ENCODE data around the gene S1PR5.

S1PR5 gene

GRCh38 chr19:10565567-10566407, 48.5 kb upstream of the S1PR5 start, which contains the start of gene KRI1:
Gene KRI1 (minus strand): TSS chr19:10566010. CDS start chr19:10565999, 11 bp downstream.
- H3K27ac ChIP-seq (replicated peaks; ENCODE audit: low read length) = peak within 1 kb of the TSS; percentile 87

GRCh38 chr19:10565028-10565566, 47.9 kb upstream of the S1PR5 start:
- peak overlapping the region; percentile 86 for H3K4me2 ChIP-seq (ENCODE audit: insufficient read depth, low read length, poor library complexity, severe bottlenecking)
- peaks cover 0 to 18% (median 4%) of the 10 kb centered on the region in 3 experiments for H3K27me3 ChIP-seq (ENCODE audit: control insufficient read depth in 3 of 3, insufficient read depth in 3 of 3, low read depth in 1 of 3, low read length in 3 of 3)
- no peak overlapping the region for H3K4ac ChIP-seq (ENCODE audit: low read length)
- H3K14ac ChIP-seq (ENCODE audit: low read length) = peak overlapping the region; percentile 89
- WGBS, 2 donors (ENCODE audit: extremely low coverage in 2 of 2, insufficient read length in 2 of 2, insufficient replicate concordance in 1 of 2) = no CpG with 5 or more reads among the region's 10 CpGs
- peak overlapping the region; percentile 96 for H2AK5ac ChIP-seq (ENCODE audit: low read depth, low read length)
- DNase-seq (ENCODE audit: low spot score) = peak; percentile 41
- peaks cover 7% of the 10 kb centered on the region for H3K79me1 ChIP-seq (ENCODE audit: low read depth, low read length)
- no peak overlapping the region for H3K23ac ChIP-seq (ENCODE audit: low read depth, low read length, poor library complexity)
- H3K27ac ChIP-seq (replicated peaks; ENCODE audit: low read length) = peak overlapping the region; percentile 87
- peak overlapping the region; percentile 89 for H2BK15ac ChIP-seq (ENCODE audit: low read length)
- peak overlapping the region; percentile 94 for H2AFZ ChIP-seq (ENCODE audit: low read length)
- peak overlapping the region; percentile 98 for H3K9ac ChIP-seq (ENCODE audit: low read depth, low read length, poor library complexity)
- H4K91ac ChIP-seq (ENCODE audit: low read depth, low read length, poor library complexity) = no peak overlapping the region
- no peak overlapping the region for H4K8ac ChIP-seq (ENCODE audit: low read depth, low read length)
- H3K4me1 ChIP-seq (ENCODE audit: control insufficient read depth in 2 of 2, insufficient read depth in 1 of 2, low read depth in 1 of 2, low read length in 2 of 2) = peaks cover 10 to 14% of the 10 kb centered on the region in 2 donors
- H3K18ac ChIP-seq (ENCODE audit: low read length) = peak overlapping the region; percentile 98
- peaks cover 0 to 2% of the 10 kb centered on the region in 2 donors for H3K9me3 ChIP-seq (replicated peaks in 1 of 2; ENCODE audit: control insufficient read depth in 2 of 2, insufficient read depth in 1 of 2, low read depth in 1 of 2, low read length in 2 of 2)
- peak overlapping the region; percentile 85 to 94 for H3K4me3 ChIP-seq (ENCODE audit: low read length in 2 of 2)
- H2BK120ac ChIP-seq (ENCODE audit: low read depth, low read length) = no peak overlapping the region
- no peak overlapping the region for H2BK12ac ChIP-seq (ENCODE audit: low read length)
- peaks cover 14 to 27% of the 10 kb centered on the region in 2 donors for H3K36me3 ChIP-seq (replicated peaks in 1 of 2; ENCODE audit: control insufficient read depth in 2 of 2, insufficient read depth in 2 of 2, low read length in 2 of 2)
- peak overlapping the region; percentile 39 for H2BK5ac ChIP-seq (ENCODE audit: low read length)

More at GRCh38 chr19:10565567-10566407, 48.5 kb upstream of the S1PR5 start, which contains the start of gene KRI1:
- Histone ChIP-seq H3K4ac (ENCODE audit: low read length) (no peak within 1 kb of the TSS), H3K9me3 (replicated peaks in 1 of 2; ENCODE audit: control insufficient read depth in 2 of 2, insufficient read depth in 1 of 2, low read depth in 1 of 2, low read length in 2 of 2) (no peaks in the 10 kb centered on the region), H2BK5ac (ENCODE audit: low read length) (peak within 1 kb of the TSS; percentile 39), H3K36me3 (replicated peaks in 1 of 2; ENCODE audit: control insufficient read depth in 2 of 2, insufficient read depth in 2 of 2, low read length in 2 of 2) (peaks cover 7 to 20% of the 10 kb centered on the region in 2 donors), H3K27me3 (ENCODE audit: control insufficient read depth in 3 of 3, insufficient read depth in 3 of 3, low read depth in 1 of 3, low read length in 3 of 3) (peaks cover 0 to 18% (median 4%) of the 10 kb centered on the region in 3 experiments), H3K79me1 (ENCODE audit: low read depth, low read length) (peaks cover 7% of the 10 kb centered on the region), H4K8ac (ENCODE audit: low read depth, low read length) (no peak within 1 kb of the TSS), H2BK12ac (ENCODE audit: low read length) (no peak within 1 kb of the TSS), H3K9ac (ENCODE audit: low read depth, low read length, poor library complexity) (peak within 1 kb of the TSS; percentile 98), H4K91ac (ENCODE audit: low read depth, low read length, poor library complexity) (no peak within 1 kb of the TSS), H3K4me3 (ENCODE audit: low read length in 2 of 2) (peak within 1 kb of the TSS; percentile 85 to 94), H2BK15ac (ENCODE audit: low read length) (peak within 1 kb of the TSS; percentile 93), H2BK120ac (ENCODE audit: low read depth, low read length) (peak within 1 kb of the TSS; percentile 89), H3K4me2 (ENCODE audit: insufficient read depth, low read length, poor library complexity, severe bottlenecking) (peak within 1 kb of the TSS; percentile 86), H2AK5ac (ENCODE audit: low read depth, low read length) (peak within 1 kb of the TSS; percentile 96), H3K23ac (ENCODE audit: low read depth, low read length, poor library complexity) (peak within 1 kb of the TSS; percentile 94), H3K4me1 (ENCODE audit: control insufficient read depth in 2 of 2, insufficient read depth in 1 of 2, low read depth in 1 of 2, low read length in 2 of 2) (peaks cover 10 to 14% of the 10 kb centered on the region in 2 donors), H3K18ac (ENCODE audit: low read length) (peak within 1 kb of the TSS; percentile 98), H3K14ac (ENCODE audit: low read length) (peak within 1 kb of the TSS; percentile 89), H2AFZ (ENCODE audit: low read length) (peak within 1 kb of the TSS; percentile 94)
- peak; percentile 97 for DNase-seq (ENCODE audit: low spot score)
- no CpG with 5 or more reads among the region's 94 CpGs for WGBS, 2 donors (ENCODE audit: extremely low coverage in 2 of 2, insufficient read length in 2 of 2, insufficient replicate concordance in 1 of 2)

GRCh38 chr19:10562609-10563008, 45.4 kb upstream of the S1PR5 start:
- no peak overlapping the region for H2BK5ac ChIP-seq (ENCODE audit: low read length)
- H3K79me1 ChIP-seq (ENCODE audit: low read depth, low read length) = peaks cover 7% of the 10 kb centered on the region
- no CpG with 5 or more reads among the region's 5 CpGs for WGBS, 2 donors (ENCODE audit: extremely low coverage in 2 of 2, insufficient read length in 2 of 2, insufficient replicate concordance in 1 of 2)
- no peak overlapping the region for H2BK120ac ChIP-seq (ENCODE audit: low read depth, low read length)
- no peak overlapping the region for H3K27ac ChIP-seq (replicated peaks; ENCODE audit: low read length)
- H4K91ac ChIP-seq (ENCODE audit: low read depth, low read length, poor library complexity) = no peak overlapping the region
- H3K9me3 ChIP-seq (replicated peaks in 1 of 2; ENCODE audit: control insufficient read depth in 2 of 2, insufficient read depth in 1 of 2, low read depth in 1 of 2, low read length in 2 of 2) = peaks cover 0 to 2% of the 10 kb centered on the region in 2 donors
- no peak overlapping the region for H3K4me3 ChIP-seq (ENCODE audit: low read length in 2 of 2)
- peaks cover 4 to 9% of the 10 kb centered on the region in 2 donors for H3K4me1 ChIP-seq (ENCODE audit: control insufficient read depth in 2 of 2, insufficient read depth in 1 of 2, low read depth in 1 of 2, low read length in 2 of 2)
- H2AK5ac ChIP-seq (ENCODE audit: low read depth, low read length) = no peak overlapping the region
- H4K8ac ChIP-seq (ENCODE audit: low read depth, low read length) = no peak overlapping the region
- H3K36me3 ChIP-seq (replicated peaks in 1 of 2; ENCODE audit: control insufficient read depth in 2 of 2, insufficient read depth in 2 of 2, low read length in 2 of 2) = peaks cover 35 to 49% of the 10 kb centered on the region in 2 donors
- H3K23ac ChIP-seq (ENCODE audit: low read depth, low read length, poor library complexity) = peak overlapping the region; percentile 6
- no peak overlapping the region for H3K4me2 ChIP-seq (ENCODE audit: insufficient read depth, low read length, poor library complexity, severe bottlenecking)
- no peak overlapping the region for H2BK12ac ChIP-seq (ENCODE audit: low read length)
- H3K9ac ChIP-seq (ENCODE audit: low read depth, low read length, poor library complexity) = no peak overlapping the region
- peaks cover 0 to 12% (median under 1%) of the 10 kb centered on the region in 3 experiments for H3K27me3 ChIP-seq (ENCODE audit: control insufficient read depth in 3 of 3, insufficient read depth in 3 of 3, low read depth in 1 of 3, low read length in 3 of 3)
- H3K4ac ChIP-seq (ENCODE audit: low read length) = no peak overlapping the region
- H2BK15ac ChIP-seq (ENCODE audit: low read length) = no peak overlapping the region
- H2AFZ ChIP-seq (ENCODE audit: low read length) = no peak overlapping the region
- DNase-seq (ENCODE audit: low spot score) = no peak
- H3K14ac ChIP-seq (ENCODE audit: low read length) = no peak overlapping the region
- no peak overlapping the region for H3K18ac ChIP-seq (ENCODE audit: low read length)

- peaks cover 0 to 2% of the 10 kb centered on the region in 2 donors for H3K9me3 ChIP-seq (replicated peaks in 1 of 2; ENCODE audit: control insufficient read depth in 2 of 2, insufficient read depth in 1 of 2, low read depth in 1 of 2, low read length in 2 of 2)
- H3K9ac ChIP-seq (ENCODE audit: low read depth, low read length, poor library complexity) = no peak overlapping the region
- DNase-seq (ENCODE audit: low spot score) = no peak
- H3K4me2 ChIP-seq (ENCODE audit: insufficient read depth, low read length, poor library complexity, severe bottlenecking) = no peak overlapping the region
- H3K27ac ChIP-seq (replicated peaks; ENCODE audit: low read length) = no peak overlapping the region
- H2BK15ac ChIP-seq (ENCODE audit: low read length) = no peak overlapping the region
- no peak overlapping the region for H2BK120ac ChIP-seq (ENCODE audit: low read depth, low read length)
- H3K18ac ChIP-seq (ENCODE audit: low read length) = no peak overlapping the region
- H3K14ac ChIP-seq (ENCODE audit: low read length) = no peak overlapping the region
- no peak overlapping the region for H2BK5ac ChIP-seq (ENCODE audit: low read length)
- WGBS, 2 donors (ENCODE audit: extremely low coverage in 2 of 2, insufficient read length in 2 of 2, insufficient replicate concordance in 1 of 2) = no CpG with 5 or more reads among the region's 7 CpGs
- peaks cover 5% of the 10 kb centered on the region for H3K79me1 ChIP-seq (ENCODE audit: low read depth, low read length)
- H3K27me3 ChIP-seq (ENCODE audit: control insufficient read depth in 3 of 3, insufficient read depth in 3 of 3, low read depth in 1 of 3, low read length in 3 of 3) = no peaks in the 10 kb centered on the region
- H2AFZ ChIP-seq (ENCODE audit: low read length) = no peak overlapping the region
- H4K8ac ChIP-seq (ENCODE audit: low read depth, low read length) = no peak overlapping the region
- no peak overlapping the region for H3K23ac ChIP-seq (ENCODE audit: low read depth, low read length, poor library complexity)
- H4K91ac ChIP-seq (ENCODE audit: low read depth, low read length, poor library complexity) = no peak overlapping the region
- no peak overlapping the region for H2AK5ac ChIP-seq (ENCODE audit: low read depth, low read length)
- H3K4me3 ChIP-seq (ENCODE audit: low read length in 2 of 2) = no peak overlapping the region
- peaks cover 50 to 71% of the 10 kb centered on the region in 2 donors for H3K36me3 ChIP-seq (replicated peaks in 1 of 2; ENCODE audit: control insufficient read depth in 2 of 2, insufficient read depth in 2 of 2, low read length in 2 of 2)
- no peak overlapping the region for H3K4ac ChIP-seq (ENCODE audit: low read length)
- H3K4me1 ChIP-seq (ENCODE audit: control insufficient read depth in 2 of 2, insufficient read depth in 1 of 2, low read depth in 1 of 2, low read length in 2 of 2) = peaks cover 1 to 3% of the 10 kb centered on the region in 2 donors
- H2BK12ac ChIP-seq (ENCODE audit: low read length) = no peak overlapping the region
These were observed 42.9 kb upstream of the S1PR5 start for GRCh38 chr19:10560154-10560553.
